SK-N-MC (cell line): Measurements from ENCODE around the gene SLC19A2.

Experiments
- DNase-seq: peaks from one replicate; pipeline ENCODE4 v3.0.0-alpha.2; 2011; ENCODE audit warnings: low read depth, low spot score
- H3K27ac ChIP-seq: fragments of 200-600 bp; sonication (generic); 2 replicates; pipeline ENCODE4 v1.5.1; 2016; ENCODE audit warnings: mixed run types
- H3K36me3 ChIP-seq: fragments of 200-600 bp; sonication (generic); 2 replicates; pipeline ENCODE4 v1.6.1; 2017; ENCODE audit warnings: antibody characterized with exemption, low read length, mixed read lengths; ENCODE audit not compliant: insufficient read depth
- H3K4me3 ChIP-seq: fragments of 200-600 bp; sonication (generic); 2 replicates; pipeline ENCODE4 v1.5.1; 2016
- H3K9ac ChIP-seq: fragments of 200-600 bp; sonication (generic); 2 replicates; pipeline ENCODE4 v1.8.0; 2017; ENCODE audit warnings: mixed run types, mixed read lengths; ENCODE audit not compliant: insufficient read length
- H3K9me3 ChIP-seq: fragments of 200-600 bp; sonication (generic); 2 replicates; pipeline ENCODE4 v1.6.1; 2017; ENCODE audit warnings: low read depth, mild to moderate bottlenecking, antibody characterized with exemption, low read length, moderate library complexity, mixed read lengths
- EZH2 ChIP-seq: fragments of 200-600 bp; sonication (generic); IDR thresholded peaks from one replicate; pipeline ENCODE4 v1.6.1; 2017; ENCODE audit warnings: antibody characterized with exemption
- FOXP2 ChIP-seq: optimal IDR thresholded peaks from 2 replicates; pipeline ENCODE3; 2011; ENCODE audit warnings: mild to moderate bottlenecking, moderate library complexity; ENCODE audit not compliant: insufficient read depth; ENCODE audit errors: extremely low read length, control extremely low read depth
- POLR2AphosphoS5 ChIP-seq: IDR thresholded peaks from 2 replicates; pipeline ENCODE4 v1.6.1; 2012; ENCODE audit warnings: mild to moderate bottlenecking, low read depth, low read length, borderline replicate concordance

Gene SLC19A2

DNA sequence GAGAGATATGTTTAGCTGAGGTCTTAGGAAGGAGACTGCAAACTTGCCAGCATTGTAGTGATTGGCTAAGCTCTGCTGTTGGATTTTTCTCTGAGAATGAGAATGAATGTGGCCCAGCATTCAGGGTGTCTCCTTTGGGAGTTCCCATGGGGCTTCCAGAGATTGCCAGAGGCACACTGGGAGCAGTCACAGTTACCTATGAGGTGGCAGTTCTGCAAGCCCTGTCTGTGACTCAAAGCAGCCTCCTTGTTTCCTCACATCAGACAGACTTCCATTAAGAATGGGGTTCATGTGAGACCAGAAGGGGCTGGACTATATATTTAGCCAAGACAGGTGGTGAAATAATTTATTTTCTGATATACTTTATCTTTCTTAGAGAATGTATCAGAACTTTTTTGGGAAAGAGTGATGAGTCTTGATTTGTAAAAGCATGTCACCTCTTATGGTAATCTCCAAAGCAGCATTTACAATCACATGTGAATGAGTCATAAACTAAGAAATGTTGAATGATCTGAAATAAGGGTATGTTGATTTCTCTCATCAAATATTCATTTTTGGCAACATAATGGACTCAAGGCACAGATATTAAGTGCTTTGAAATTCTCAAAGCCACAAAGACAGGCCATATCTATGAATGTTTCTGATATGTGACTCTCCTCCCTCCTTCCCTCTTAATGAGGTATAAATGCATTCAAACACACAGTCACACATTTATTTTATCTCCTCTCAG, 9.5 kb upstream of the SLC19A2 start:
- Histone ChIP-seq H3K36me3 (no peaks in the 10 kb centered on the region), H3K4me3 (no peak overlapping the region), H3K27ac (no peak overlapping the region), H3K9ac (no peak overlapping the region), H3K9me3 (no peaks in the 10 kb centered on the region)
- no peak for DNase-seq
- TF ChIP-seq FOXP2 (no peak), EZH2 (no peak), POLR2AphosphoS5 (no peak)

DNA sequence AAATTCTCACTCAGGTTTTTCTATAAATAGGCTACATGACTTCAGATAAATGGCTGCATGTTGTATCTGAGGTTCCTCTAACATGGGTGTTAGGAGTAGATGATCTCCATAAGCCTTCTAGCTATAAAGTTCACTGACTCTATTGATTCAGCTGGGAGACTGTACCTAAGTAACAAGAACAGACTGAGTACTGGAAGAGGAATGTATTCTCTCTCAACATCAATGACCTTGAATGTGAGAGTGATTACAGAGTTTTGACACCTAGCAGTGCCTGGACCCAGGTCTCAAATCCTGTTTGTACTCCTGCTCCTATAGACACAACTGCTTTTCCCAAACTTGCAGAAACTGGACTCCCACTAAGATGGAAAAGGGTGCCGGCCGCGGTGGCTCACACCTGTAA, 8.6 kb upstream of the SLC19A2 start:
- no peak for TF ChIP-seq EZH2
- no peak for TF ChIP-seq FOXP2
- no peak for TF ChIP-seq POLR2AphosphoS5
- no peaks in the 10 kb centered on the region for H3K9me3 ChIP-seq
- H3K9ac ChIP-seq, result no peak overlapping the region
- no peak overlapping the region for H3K4me3 ChIP-seq
- no peaks in the 10 kb centered on the region for H3K36me3 ChIP-seq
- no peak overlapping the region for H3K27ac ChIP-seq
- no peak for DNase-seq

DNA sequence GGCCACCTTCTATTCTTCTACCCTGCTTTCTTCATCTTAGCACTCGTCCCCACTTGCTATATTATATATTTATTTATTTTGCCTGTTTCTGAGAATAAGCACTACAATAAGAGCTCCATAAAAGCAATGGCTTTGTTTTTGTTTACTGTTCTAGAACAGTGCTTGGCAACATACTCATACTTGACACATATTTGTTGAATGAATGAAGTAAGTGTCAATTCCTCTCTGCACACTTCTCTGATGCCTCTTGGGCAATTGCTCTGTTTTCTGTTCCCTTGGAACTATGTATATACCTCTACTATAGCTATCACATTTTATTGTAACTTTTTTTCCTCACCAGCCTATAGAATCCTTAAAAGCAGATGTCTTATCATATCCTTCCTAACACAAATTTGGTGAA, 7.5 kb upstream of the SLC19A2 start:
- Histone ChIP-seq H3K9me3 (no peaks in the 10 kb centered on the region), H3K36me3 (no peaks in the 10 kb centered on the region), H3K27ac (no peak overlapping the region), H3K4me3 (no peak overlapping the region), H3K9ac (no peak overlapping the region)
- TF ChIP-seq FOXP2 (no peak), POLR2AphosphoS5 (no peak), EZH2 (no peak)
- no peak for DNase-seq

DNA sequence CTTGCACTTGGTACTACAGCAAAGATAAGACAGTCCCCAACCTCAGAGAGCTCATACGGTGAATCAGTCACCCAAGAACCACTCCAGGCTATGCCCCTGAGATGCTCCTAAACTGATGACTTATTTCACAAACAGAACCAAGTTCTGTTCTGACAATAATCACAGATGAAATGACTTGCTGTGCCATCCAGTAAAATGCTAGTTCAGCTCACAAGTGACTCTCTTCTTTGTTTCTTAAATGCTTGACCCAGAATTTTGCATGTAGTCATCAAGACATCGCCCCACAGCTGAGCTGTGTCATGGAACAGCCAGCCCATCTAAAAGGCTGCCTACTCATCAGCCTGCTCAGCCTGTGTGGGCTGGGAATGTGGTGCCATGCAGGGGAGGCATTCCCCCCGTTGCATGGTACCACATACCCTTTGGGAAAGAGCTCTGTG, 6.1 kb upstream of the SLC19A2 start:
- Histone ChIP-seq H3K27ac (no peak overlapping the region), H3K4me3 (no peak overlapping the region), H3K9ac (no peak overlapping the region), H3K36me3 (no peaks in the 10 kb centered on the region), H3K9me3 (no peaks in the 10 kb centered on the region)
- TF ChIP-seq EZH2 (no peak), POLR2AphosphoS5 (no peak), FOXP2 (no peak)
- DNase-seq, result no peak

DNA sequence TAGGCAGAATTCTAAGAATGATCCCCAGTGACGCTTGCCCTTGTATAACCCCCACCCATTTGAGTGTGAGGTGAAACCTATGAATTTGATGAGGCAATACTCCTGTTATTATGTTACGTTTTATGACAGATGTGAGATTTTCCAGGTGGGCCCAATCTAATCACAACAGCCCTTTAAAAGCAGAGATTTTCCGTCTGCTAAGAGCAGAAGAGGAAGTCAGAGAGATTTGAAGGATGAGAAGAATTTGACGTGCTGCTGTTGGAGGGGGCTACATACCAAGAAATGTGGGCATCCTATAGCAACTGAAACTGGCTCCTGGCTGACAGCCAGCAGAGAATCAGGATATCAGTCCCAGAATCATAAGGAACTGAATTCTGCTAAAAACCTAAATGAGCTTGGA, 2.4 kb upstream of the SLC19A2 start:
- H3K36me3 ChIP-seq, result no peaks in the 10 kb centered on the region
- no peak overlapping the region for H3K4me3 ChIP-seq
- DNase-seq, result no peak
- H3K27ac ChIP-seq, result no peak overlapping the region
- no peak overlapping the region for H3K9ac ChIP-seq
- TF ChIP-seq POLR2AphosphoS5 (no peak), FOXP2 (no peak), EZH2 (no peak)
- no peaks in the 10 kb centered on the region for H3K9me3 ChIP-seq

DNA sequence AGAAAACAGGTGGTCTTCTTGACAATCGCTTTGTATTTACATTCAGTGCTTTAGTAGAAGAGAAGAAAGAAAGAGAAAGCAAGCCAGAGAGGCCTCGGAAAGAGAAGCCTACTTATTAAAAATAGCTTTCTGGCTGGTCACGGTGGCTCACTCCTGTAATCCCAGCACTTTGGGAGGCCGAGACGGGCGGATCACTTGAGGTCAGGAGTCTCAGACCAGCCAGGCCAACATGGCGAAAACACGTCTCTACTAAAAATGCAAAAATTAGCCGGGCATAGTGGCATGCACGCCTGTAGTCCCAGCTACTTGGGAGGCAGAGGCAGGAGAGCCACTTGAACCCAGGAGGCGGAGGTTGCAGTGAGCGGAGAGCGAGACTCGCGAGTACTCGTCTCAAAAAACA, 1.8 kb upstream of the SLC19A2 start:
- H3K27ac ChIP-seq, result no peak overlapping the region
- no peak overlapping the region for H3K4me3 ChIP-seq
- H3K9me3 ChIP-seq, result no peaks in the 10 kb centered on the region
- TF ChIP-seq POLR2AphosphoS5, result no peak
- TF ChIP-seq FOXP2, result no peak
- TF ChIP-seq EZH2, result no peak
- DNase-seq, result no peak
- H3K9ac ChIP-seq, result no peak overlapping the region
- no peaks in the 10 kb centered on the region for H3K36me3 ChIP-seq

DNA sequence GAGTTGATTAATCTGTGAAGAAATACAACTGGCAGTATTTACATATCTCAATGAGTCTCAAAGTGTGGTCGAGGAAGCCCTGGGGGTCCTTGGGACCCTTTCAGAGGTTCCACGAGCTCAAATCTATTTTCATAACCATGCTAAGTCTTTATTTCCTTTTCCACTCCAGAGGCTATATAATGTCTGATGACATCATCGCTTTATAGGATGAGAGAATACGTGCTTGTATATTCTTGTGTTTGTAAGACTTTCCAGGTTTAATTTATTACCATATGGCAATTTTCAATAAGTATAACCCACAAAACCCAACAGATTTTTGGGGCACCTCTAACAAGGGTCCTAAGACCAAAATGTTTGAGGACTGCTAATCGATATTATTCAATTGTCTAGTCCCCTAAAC, 1.4 kb upstream of the SLC19A2 start:
- H3K9me3 ChIP-seq, result no peaks in the 10 kb centered on the region
- DNase-seq, result no peak
- no peak for TF ChIP-seq FOXP2
- no peak for TF ChIP-seq POLR2AphosphoS5
- TF ChIP-seq EZH2, result no peak
- peak overlapping the region; percentile 95; the same call in 1 of the 2 replicates for H3K4me3 ChIP-seq
- H3K27ac ChIP-seq, result no peak overlapping the region
- H3K9ac ChIP-seq, result no peak overlapping the region
- H3K36me3 ChIP-seq, result no peaks in the 10 kb centered on the region

DNA sequence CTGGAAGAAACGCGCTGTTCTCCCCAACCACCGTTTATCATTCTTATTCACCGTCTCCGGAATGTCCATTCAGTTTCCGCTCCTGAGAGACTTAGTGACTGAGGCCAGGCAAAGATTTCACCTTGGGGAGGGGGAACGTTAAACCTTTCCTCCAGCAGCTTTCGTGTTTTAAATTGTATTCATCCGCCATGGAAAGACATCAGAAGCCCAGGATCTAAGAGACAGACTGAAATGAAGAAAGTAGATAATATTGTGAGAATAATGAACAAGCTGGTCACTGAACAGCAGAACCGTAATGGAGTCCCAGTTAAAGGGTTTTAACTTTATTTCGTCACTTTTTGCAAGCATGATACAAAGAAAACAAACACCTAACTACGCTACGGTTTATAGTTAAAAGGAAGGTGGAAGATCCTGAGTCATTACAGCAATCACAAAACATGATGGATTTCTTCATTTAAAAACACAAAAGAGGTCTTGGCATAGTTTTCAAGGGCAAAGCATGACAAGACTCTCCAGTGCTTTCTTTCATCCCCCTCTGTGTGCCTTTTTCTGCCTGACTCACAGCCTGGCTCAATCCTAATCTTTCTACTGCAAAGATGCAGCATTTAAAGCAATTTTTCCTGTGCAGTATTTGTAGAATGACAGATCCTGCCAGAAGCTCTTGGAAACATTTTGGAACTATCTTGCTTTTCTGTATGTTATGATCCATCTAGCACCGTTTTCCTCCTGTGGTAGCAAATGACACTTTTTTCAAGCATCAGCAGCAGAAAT, 722 bp upstream of the SLC19A2 start:
- Histone ChIP-seq H3K9ac (peak overlapping the region; percentile 74), H3K36me3 (no peaks in the 10 kb centered on the region), H3K27ac (no peak overlapping the region), H3K4me3 (peak overlapping the region; percentile 95), H3K9me3 (no peaks in the 10 kb centered on the region)
- TF ChIP-seq POLR2AphosphoS5, result no peak
- TF ChIP-seq EZH2, result no peak
- TF ChIP-seq FOXP2, result no peak
- no peak for DNase-seq
